Islet of Langerhans (tissue), 1 donor: Measurements from ENCODE around the gene RCOR3.

Experiments
- FAIRE-seq: peaks from one replicate; lab custom pipeline; 2011; peaks lifted over from hg19 to GRCh38; lab: Jason Lieb, UNC

RCOR3 gene

DNA sequence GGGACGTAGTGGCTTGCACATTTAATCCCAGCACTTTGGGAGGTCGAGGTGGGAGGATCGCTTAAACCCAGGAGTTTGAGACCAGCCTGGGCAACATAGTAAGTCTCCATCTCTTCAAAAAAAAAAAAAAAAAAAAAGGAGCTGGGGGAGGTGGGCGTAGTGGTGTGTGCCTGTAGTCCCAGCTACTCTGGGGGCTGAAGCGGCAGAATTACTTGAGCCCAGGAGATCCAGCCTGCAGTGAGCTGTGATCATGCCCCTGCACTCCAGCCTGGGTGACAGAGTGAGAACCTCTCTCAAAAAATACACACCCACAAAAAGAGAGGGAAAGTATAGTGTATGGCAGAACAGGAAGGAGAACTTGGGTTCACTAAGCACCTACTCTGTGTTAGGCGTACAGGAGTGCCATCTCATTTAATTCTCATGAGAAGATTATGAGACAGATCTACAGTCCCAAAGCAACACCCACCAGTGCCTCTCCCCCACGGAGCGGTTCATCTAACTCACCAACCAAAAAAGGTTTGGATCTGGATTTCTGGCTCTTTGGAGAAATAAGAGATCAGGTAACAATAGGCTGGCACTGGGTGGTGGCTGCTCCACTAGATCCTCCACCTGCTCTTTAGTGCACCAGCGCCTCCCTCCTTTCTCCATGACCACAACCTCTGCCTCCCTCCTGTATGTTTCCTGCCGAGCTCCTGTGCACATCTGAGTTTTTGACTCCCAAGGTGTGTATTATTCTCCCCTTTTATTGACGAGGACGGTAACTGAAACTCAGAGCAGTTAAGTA is 66.0 kb downstream of the RCOR3 start:
- no peak for FAIRE-seq

DNA sequence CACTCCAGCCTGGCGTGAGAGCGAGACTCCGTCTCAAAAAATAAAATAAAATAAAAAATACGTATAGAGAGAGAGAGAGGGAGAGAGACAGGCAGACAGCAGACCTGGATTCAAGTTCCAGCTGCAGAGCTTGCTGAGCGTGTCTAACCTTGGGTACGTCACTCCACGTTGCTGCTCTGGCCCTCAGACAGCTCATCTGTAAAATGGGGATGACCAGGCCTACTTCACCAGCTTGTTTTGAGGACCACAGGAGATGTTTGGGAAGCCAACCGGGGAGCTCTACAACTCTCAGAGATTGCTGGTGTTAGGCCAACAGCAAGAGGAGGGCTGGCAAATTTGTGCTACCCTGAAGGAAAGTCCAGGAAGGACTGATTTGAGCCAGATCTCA is 67.0 kb downstream of the RCOR3 start:
- no peak for FAIRE-seq

- FAIRE-seq: no peak
Observed at GRCh38 chr1:211326528-211327345, 67.6 kb downstream of the RCOR3 start, which contains the start of gene TRAF5. TRAF5 (plus strand) TSS chr1:211326833; CDS start chr1:211353240, 26,407 bp downstream.

GRCh38 chr1:211327346-211327921 is 68.3 kb downstream of the RCOR3 start:
- FAIRE-seq: no peak

DNA sequence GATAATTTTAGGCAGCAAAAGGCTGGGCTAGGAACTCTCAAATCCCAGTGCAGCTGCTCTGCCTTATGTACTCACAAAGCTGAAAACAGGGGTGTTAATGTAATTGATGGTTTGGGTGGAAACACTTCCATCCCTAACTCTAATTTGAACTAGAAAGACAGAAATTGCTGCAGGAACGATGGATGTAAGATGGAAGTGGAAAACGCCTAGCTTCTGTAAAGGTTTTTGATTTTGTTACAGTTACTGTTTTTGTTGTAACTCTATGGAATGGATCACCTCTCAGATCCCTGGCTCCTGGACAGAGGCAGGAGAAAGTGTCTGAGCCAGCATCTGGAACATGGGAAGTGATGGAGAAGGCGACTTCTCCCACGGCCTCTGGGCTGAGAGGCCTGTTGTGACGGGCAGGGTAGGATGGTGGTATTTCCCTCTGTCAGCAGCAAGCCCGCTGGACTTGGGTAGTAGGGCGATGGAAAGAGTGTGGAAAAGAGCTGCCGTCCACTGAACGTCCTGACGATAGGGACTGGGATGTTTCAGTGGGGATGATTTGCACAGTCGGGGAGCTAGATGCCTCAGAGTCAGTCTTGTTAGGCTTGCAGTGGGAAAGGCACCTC is 69.0 kb downstream of the RCOR3 start:
- no peak for FAIRE-seq

DNA sequence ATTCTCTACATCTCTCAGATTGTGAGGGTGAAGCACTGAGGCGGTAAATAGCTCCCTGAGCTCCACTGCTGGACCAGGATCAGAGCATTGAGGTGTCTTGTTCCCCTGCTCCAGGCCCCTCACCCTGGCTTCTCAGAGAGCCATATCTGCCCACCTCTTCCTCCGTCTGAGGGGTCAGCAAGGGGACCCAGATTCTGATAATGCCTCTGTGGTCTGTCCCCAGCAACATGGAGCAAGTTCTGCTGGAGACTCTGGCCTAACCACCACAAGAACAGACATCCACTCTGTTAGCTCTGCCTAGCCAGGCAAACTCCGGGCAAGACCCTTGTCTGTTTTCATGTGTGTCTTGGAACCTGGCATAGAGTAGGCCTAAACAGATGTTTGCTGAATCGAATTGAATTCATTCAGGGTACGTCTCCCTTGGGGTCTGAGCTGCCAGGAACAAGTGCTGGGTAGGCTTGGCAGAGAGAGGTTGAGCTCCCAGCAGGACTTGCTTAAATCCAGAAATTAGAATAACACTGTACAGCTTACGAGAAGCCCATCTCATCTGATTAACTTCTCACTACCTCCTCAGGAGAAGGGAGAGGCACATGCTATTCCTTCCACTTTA is 69.8 kb downstream of the RCOR3 start:
- no peak for FAIRE-seq

GRCh38 chr1:211329764-211330201 is 70.6 kb downstream of the RCOR3 start:
- FAIRE-seq: no peak

DNA sequence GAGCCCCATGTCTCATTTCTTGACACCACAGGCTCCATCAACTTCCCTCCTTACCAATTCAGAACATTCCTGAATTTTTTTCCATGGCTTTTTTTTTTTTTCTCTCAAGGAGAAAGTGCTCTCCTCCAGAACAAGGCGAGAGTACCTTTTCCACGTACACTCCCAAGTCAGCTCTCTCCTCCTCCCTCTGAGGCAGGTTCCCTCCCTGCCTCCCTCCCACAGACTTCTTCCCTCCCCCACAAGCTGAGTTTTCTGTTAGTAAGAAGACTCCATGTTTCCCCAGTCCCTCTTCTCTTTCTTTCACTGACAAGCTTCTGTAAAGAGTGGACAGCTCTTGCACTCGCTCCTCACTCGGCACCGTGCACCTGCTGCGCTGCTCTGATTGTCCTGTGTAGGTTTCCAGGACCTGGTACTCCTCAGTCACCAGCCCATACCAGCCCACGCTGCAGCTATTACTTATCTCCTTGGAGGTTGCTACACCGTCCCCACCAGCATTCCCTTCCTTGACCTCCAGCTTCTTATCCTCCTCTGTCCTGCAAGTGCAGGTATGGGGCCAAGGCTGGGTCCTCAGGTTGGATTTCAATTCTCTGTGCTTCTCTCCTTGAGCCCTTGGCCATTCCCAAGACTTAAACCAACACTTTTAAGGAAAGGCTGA is 71.2 kb downstream of the RCOR3 start:
- FAIRE-seq: no peak

DNA sequence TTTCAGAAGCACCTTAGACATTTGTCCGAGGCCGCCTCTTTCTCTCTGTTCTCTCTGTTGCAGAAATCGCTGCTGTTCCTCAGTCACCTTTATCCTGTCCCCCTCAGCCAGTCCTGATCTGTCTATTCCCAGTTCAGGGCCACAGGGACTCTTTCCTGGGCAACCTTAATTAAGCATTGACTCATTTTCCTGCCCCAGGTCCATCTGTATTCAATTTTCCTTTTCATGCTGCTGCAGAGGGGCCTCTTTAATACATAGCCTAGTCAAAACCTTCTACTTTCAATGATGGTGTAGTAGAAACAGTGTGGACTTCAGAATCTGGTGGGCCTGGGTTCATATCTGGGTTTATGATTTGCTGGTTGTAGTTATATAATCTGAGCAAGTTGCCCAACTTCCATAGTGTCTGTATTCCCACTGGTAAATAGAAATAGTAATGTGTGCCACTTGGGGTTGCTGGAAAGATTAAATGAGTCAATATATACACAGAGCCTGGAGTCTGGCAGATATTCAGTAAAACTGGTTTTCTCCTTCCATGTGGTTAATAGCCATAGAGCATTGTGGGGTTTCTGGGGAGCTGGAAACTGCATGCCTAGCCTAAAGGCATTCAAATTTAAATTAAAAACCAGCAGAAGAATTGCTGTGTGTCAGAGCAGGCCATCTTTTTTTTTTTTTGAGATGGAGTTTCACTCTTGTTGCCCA is 72.0 kb downstream of the RCOR3 start:
- no peak for FAIRE-seq

GRCh38 chr1:211332036-211332616 is 73.0 kb downstream of the RCOR3 start:
- FAIRE-seq: no peak

DNA sequence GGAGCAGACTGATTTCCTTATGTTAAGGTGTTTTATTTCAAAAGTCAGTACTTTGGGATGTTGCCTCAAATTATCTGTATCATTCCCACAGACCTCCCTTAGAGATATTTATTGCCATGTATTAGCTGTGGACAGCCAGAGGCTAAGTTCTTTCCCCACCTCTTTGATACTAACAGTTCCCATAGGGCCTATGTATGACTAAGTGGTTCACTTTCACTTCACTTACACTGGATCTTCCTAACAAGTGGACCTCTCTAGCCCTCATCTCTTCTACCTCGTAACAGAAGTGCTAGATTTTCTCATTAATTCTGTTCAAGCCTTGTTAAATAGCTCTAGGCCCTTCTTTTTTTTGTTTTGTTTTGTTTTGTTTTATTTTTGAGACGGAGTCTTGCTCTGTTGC is 73.7 kb downstream of the RCOR3 start:
- no peak for FAIRE-seq

- no peak for FAIRE-seq
Observed at GRCh38 chr1:211333906-211334305, 74.7 kb downstream of the RCOR3 start.

DNA sequence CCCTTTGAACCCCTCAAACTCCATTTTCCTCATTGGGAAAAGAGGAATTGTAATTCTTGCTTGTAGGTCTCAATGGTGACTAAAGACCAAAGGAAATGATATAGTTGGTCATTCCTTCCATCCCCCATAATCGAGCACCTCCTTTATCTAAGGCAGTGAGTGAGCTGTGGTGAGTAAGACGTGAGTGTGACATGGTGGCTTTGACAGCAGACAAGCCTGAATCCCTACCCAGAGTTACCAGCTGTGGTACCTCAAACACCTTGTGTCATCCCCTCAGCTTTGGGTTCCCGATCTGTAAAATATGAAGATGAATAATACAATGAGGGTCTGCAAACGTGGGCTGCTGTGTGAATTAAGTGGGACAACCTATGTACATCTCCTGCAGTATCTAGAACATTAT is 75.8 kb downstream of the RCOR3 start:
- FAIRE-seq: no peak

DNA sequence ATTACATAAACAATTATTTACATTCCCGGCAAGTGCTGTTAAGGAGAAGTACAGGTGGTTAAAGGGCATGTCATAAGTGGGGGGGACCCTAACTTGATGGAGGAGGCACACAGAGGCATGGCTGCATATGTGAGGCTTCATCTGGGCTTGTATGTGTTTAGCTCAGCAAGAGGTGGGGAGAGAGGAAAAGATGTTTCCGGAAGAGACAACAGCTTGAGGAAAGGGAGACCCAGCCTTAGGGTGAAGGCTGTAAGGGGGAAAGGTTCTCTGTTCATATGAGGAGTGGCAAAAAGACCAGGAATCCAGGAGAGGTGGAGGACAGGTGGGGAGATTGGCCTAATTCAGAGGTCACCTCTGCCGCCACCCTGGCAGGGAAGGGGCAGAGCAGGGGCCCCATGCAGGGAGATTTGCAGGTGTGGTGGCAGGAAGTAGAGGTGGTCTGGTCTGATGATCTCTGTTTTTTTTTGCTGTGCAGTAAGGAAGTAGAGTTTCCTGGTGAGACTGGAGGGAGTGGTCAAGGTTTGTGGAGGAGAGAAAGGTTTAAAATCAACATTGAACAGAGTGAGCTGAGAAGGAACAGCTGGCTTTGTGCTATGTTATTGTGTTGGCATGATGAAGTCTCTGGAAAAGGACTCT is 76.5 kb downstream of the RCOR3 start:
- no peak for FAIRE-seq

DNA sequence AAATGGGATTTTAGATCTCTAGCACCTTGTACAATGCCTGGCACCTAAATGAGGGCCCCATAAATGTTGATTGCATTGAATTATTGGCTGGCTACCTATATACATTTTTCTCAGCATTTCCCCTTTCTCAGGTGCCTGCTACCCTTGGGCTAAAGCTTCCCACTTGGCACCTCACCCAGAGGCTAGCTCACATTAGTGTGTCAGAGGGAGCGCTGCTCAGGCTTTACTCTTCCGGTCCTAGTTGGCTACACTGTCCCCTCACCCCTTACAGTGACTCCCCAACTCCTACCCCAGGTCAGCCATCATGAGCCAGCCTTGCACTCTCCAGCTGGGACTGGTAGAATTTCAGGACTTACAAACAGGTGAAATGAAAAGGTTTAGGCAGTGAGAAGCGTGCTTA is 77.0 kb downstream of the RCOR3 start:
- no peak for FAIRE-seq

- no peak for FAIRE-seq
Observed at GRCh38 chr1:211336775-211337174, 77.6 kb downstream of the RCOR3 start.

DNA sequence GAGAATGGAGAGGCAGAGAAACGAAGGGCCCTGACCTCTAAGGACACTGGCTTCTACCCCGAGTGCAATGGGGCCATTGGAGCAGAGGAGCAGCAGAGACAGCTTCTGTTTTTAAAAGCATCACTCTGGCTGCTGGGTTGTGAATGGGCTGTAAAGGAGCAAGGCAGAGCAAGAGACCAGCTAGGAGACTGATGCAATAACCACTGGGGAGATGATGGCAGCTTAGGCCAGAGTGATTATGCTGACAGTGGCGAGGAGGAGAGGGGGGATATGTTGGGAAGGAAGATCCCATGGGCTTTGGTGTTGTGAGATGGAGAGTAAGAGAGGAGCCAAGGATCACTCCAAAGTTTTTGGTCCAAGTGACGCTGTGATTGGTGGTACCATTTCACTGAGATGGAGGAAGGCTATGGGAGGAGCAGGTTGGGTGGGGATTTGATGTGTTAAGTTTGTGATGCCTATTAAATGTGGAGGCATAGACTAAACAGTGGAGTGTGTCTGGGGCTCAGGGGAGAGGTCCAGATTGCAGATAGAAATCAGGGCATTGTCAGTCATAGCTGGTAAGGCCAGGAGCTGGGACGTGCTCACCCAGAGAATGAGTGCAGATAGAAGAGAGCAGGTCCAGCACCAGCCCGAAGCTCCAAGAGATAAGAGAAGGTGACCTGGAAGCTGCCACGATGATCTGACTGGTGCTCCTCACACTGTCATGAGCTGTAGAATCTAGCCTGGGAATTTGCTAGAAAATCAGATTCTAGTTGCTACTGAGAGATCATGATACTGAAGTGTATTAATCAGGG is 78.5 kb downstream of the RCOR3 start:
- no peak for FAIRE-seq

DNA sequence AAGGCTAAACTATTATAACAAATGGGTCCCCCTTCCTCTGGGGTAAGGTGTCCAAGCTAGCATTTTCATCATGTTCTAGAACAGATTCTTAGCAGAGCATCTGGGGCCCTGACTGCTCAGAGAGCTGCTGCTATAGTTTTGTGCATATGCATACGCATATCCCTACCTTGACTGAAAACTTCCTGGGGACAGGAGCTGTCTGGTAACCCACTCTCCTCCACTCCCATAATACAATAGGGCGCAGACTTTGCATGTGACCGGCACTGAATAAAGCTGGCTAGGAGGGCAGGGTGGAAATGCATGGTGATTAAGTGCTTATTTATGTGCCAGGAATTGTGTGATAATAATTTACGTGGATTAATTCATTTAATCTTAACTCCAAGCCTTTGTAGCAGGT is 79.1 kb downstream of the RCOR3 start:
- no peak for FAIRE-seq

- no peak for FAIRE-seq
Observed at GRCh38 chr1:211339631-211340041, 80.5 kb downstream of the RCOR3 start.
